GM12892 (cell line): ENCODE results near the gene CCDC142.
"Not testable (repeated sequence)": the region's sequence is repeated elsewhere in the genome, so short reads cannot be mapped to it uniquely, and the experiment has no call there.

Experiments used
- DNase-seq: peaks from one replicate; pipeline ENCODE4 v3.0.0; 2011; ENCODE audit not compliant: insufficient read length
- FAIRE-seq: peaks from 2 replicates; lab custom pipeline; 2011; peaks lifted over from hg19 to GRCh38; lab: Jason Lieb, UNC
- POLR2A ChIP-seq: IDR thresholded peaks from 2 replicates; pipeline ENCODE4 v1.6.1; 2011; ENCODE audit warnings: low read depth, low read length, control low read depth
- POLR2AphosphoS5 ChIP-seq: IDR thresholded peaks from 2 replicates; pipeline ENCODE4 v1.6.1; 2011; ENCODE audit warnings: low read depth, low read length, control low read depth
- TAF1 ChIP-seq: IDR thresholded peaks from 2 replicates; pipeline ENCODE4 v1.6.1; 2011; ENCODE audit warnings: low read depth, mild to moderate bottlenecking, control low read depth, low read length, borderline replicate concordance

The CCDC142 gene

GRCh38 chr2:74491648-74492544 is 9.1 kb upstream of the CCDC142 start:
- FAIRE-seq (no peak), DNase-seq (no peak)
- TF ChIP-seq TAF1 (no peak), POLR2AphosphoS5 (no peak), POLR2A (no peak)

DNA sequence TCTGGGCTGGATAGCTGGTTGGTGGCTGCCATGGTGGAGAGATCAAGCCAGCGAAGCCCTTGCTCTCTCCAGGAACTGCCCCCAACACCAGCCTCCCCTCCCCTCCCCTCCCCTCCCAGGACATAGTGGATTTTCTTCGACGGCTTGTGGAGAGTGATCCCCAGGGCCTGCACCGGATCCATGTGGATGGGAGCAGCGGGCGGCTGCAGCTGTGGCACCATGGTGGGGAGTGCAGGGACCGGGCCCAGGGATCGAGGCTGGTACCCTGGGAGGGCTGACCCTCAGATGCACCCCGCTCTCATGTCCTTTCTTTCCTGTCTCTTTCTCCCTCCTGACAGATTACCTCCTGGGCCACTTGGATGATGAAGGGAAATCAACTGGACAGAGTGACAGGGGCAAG is 7.1 kb upstream of the CCDC142 start:
- DNase-seq (no peak), FAIRE-seq (no peak)
- no peak for TF ChIP-seq TAF1
- no peak for TF ChIP-seq POLR2A

- TF ChIP-seq POLR2AphosphoS5 (no peak), TAF1 (no peak), POLR2A (no peak)
- DNase-seq, result no peak
- no peak for FAIRE-seq
Observed at GRCh38 chr2:74488643-74489481, 6.1 kb upstream of the CCDC142 start.

DNA sequence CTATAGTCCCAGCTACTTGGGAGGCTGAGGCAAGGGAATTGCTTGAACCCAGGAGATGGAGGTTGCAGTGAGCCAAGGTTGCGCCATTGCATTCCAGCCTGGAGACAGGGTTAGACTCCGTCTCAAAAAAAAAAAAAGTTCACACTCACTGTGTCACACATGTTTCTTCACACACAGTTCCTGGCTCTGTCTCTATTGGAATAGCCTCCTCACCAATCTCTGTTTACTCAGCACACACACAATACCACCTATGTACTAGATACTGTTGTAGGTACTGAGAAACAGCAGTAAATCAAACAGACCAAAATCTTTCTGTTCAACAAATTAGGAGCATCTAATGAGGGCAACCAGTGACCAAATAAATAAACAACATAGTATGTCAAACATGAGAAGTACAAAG is 3.3 kb upstream of the CCDC142 start:
- DNase-seq, result no peak
- FAIRE-seq, result no peak
- no peak for TF ChIP-seq POLR2A
- no peak for TF ChIP-seq TAF1
- no peak for TF ChIP-seq POLR2AphosphoS5

- DNase-seq, FAIRE-seq: not testable (repeated sequence)
Observed at GRCh38 chr2:74483675-74484164, 922 bp upstream of the CCDC142 start.

DNA sequence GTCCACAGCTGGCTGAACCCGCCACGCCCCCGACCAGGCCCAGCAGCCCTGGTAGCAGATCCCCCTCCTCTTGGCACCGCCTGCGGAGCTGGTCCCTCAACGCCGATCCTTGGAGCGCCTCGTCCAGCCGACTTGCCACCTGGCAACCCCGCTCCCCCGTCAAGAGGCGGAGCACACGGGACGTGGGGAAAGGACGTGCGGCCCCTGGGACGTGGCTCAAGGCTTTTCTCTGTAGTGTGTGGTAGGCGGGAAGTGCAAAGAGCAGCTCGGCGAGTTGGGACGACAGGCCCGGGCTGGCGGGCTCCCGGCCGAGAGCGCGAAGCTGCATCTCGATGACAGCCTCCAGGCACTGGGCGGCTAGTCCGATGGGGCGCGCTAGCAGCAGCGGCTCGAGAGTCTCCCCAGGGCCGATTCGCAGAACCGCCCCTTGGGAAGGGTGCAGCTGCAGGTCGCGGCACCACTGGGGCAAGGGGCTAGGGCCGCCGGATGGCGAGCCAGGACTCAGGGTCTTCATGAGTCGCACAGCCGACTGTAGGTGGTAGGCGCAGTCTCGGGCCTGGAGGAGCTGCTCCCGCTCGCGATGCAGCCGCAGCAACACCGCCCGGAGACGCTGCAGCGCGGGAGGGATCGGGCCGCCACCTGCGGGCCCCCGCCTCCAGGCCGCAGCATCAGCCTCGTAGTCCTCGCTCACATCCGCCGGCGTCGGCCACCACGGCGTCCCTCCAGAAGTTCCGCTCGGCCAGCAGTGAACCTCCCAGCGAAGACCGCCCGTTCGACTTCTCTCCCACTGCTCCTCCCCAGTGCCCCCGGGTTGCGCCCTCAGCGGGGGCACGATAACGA is 617 bp downstream of the CCDC142 start:
- DNase-seq (peak; percentile 52), FAIRE-seq (peak; percentile 9)
- TF ChIP-seq POLR2A, result no peak
- TF ChIP-seq TAF1, result peak; percentile 15; the same call in 1 of the 2 replicates
- TF ChIP-seq POLR2AphosphoS5, result 0 out of 2 replicates have a peak, but pooled peaks have one; percentile 7

GRCh38 chr2:74481431-74481830 is 1.4 kb downstream of the CCDC142 start:
- DNase-seq, result no peak
- TF ChIP-seq TAF1 (no peak), POLR2AphosphoS5 (no peak), POLR2A (no peak)
- no peak for FAIRE-seq

- TF ChIP-seq TAF1 (no peak), POLR2AphosphoS5 (no peak), POLR2A (no peak)
- DNase-seq, result no peak
- no peak for FAIRE-seq
Observed at GRCh38 chr2:74474899-74475298, 7.9 kb downstream of the CCDC142 start.

DNA sequence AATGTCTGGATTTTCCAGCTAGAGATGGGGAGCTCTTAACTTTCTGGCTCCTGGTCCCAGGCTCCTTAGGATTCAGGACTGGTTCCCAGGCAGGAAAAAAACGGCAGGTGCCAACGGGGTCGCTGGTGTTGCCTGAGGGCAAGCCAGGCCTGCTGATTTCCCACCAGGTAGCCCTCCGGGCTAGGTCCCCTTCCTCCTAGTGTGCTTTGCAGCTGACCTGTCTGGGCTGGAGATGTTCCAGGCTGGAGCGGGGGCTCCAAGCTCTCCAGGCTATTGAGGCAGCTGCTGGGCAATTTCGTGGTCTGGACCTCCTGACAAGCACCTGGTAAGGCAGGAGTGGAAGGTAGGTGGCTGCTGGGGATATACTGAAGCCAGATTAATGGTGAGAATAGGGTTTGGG is 8.3 kb downstream of the CCDC142 start:
- TF ChIP-seq TAF1 (no peak), POLR2AphosphoS5 (no peak), POLR2A (no peak)
- no peak for DNase-seq
- no peak for FAIRE-seq

DNA sequence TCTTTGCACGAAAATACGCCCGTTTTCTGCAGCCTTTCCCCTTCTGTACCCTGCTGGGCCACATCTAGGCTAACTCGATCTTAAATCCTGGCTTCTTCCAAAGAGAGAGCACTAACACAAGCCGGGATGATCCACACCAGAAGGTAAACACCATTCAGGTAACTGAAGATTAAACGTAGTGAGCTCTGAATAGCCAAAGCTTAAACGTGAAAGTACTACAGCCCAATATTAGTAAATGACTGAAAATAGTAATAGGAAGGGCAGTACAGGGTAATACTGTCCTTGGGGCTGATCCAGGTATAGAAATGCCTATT is 9.9 kb downstream of the CCDC142 start:
- FAIRE-seq, result no peak
- TF ChIP-seq TAF1 (no peak), POLR2AphosphoS5 (no peak), POLR2A (no peak)

More for the DNA sequence above, 9.9 kb downstream of the CCDC142 start:
- DNase-seq, result no peak
